ENCODE measurements around the gene IRF9.

Gene IRF9

DNA sequence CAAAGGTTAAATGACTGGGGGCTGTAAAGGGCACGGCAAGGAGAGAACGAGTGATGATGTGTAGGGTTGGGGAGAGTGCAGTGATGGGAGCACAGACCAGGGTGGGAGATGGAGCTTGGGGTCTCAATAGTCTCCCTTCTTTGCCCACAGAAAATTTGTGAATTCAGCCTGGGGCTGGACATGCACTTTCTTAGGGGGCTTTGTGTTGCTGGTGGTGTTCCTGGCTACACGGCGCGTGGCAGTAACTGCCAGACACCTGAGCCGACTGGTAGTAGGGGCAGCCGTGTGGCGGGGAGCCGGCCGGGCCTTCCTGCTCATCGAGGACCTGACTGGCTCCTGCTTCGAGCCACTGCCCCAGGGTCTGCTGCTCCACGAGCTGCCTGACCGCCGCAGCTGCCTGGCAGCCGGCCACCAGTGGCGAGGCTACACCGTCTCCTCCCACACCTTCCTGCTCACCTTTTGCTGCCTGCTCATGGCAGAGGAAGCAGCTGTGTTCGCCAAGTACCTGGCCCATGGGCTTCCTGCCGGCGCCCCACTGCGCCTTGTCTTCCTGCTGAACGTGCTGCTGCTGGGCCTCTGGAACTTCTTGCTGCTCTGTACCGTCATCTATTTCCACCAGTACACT is 28.9 kb upstream of the IRF9 start:
- DNase-seq = peak; percentile 26

DNA sequence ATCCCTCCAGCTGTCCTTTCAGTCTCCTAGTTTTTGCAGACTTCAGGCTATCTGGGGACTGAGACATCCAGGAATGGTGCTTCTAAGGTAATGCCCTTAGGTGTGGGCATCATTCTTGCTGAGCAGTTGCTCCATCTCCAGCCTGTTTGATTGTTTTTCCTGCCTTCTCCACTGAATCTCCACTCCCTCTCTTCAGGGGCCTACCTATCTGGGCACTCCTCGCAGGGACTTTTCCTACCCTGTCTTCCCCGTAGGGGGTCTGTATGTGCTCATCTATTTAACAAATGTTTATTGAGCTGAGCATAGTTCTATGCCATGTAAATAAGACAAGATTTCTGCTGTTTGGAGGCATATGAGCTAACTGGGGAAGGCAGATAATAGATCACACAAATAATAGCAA is 28.1 kb upstream of the IRF9 start:
- no peak for DNase-seq

GRCh38 chr14:24133735-24134134 is 27.3 kb upstream of the IRF9 start:
- DNase-seq = no peak

DNA sequence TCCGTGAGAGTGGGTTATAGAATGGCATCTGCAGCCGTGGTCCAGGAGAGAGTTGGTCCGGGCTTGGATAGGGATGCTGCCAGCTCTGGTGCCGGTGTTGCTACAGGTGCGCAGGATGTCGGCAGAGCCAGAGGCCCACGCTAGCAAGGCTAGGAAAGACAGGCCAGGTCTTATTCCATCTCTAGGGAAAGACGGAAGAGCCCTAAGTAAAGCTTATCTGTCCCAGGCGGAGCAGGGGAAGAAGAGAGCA is 25.6 kb upstream of the IRF9 start:
- no peak for DNase-seq

DNA sequence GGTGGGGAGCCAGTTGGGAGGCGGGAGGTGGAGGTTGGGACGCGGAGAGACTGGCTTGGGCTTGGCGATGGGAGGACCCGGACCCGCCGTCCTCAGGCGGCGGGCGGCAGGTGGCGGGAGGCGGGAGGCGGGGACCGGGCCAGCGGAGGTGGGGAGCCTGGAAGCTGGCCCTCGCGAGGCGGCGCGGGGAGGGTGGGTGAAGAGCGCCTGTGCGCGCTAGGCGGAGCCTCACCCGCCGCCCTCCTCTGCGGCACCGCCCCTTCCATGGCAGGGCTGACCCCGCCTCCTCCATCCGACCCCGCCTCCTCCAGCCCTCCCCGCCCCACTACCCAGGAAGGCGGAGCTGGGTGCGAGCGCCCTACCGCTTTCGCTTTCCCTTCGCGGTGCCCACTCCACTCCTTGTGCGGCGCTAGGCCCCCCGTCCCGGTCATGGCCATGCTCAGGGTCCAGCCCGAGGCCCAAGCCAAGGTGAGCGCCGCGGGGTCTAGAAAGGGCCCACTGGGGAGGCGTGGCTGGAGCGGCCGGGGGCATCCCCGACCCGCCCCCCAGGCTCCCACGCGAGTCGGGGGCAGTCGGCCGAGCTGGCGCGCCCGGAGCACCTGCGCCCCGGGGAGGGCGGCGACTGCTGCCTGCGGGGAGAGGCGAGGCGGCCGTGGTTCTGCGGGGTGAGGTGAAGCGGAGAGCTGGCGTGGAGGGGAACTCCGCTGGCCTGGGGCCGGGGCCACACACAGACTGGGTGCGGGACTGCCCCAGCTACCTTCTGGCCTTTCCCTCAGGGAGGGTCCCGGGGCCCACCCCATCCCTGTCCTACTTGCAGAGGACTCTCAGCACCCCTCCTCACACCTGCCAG is 25.0 kb upstream of the IRF9 start, which contains the start of gene PSME1:
PSME1 (plus strand) TSS at position 361 of the 850 bp plus-strand sequence; CDS start at position 430, 69 bp downstream.
- peak; percentile 95 for DNase-seq

DNA sequence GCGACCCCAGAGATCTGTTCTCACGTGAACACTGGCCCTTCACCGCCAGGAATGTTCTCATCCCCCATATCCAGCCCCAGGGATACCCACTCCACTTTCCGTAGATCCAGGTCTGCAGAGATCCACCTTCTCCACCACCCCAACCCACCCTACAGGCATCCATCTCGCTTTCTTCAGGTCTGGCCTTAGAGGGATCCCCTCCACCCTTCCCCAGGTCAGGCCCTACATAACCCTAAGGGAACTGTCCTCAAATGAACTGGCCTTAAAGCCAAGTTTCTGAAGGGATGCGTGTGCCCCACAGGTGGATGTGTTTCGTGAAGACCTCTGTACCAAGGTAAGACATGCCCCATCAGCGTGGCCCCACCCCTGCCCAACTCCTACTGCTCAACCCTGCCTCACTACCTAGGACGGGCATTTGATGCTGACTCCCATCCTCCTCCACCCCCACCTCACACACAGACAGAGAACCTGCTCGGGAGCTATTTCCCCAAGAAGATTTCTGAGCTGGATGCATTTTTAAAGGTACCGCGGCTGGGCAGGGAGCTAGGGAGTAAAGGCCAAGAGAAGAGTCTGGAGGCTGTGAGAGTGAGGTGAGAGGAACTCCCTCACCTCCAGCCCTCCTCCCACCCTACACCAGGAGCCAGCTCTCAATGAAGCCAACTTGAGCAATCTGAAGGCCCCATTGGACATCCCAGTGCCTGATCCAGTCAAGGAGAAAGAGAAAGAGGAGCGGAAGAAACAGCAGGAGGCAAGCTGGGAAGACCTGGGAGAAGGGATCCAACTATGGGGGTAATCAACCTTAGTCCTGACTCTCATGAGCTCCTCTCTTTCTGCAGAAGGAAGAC is 24.2 kb upstream of the IRF9 start:
- DNase-seq = no peak

DNA sequence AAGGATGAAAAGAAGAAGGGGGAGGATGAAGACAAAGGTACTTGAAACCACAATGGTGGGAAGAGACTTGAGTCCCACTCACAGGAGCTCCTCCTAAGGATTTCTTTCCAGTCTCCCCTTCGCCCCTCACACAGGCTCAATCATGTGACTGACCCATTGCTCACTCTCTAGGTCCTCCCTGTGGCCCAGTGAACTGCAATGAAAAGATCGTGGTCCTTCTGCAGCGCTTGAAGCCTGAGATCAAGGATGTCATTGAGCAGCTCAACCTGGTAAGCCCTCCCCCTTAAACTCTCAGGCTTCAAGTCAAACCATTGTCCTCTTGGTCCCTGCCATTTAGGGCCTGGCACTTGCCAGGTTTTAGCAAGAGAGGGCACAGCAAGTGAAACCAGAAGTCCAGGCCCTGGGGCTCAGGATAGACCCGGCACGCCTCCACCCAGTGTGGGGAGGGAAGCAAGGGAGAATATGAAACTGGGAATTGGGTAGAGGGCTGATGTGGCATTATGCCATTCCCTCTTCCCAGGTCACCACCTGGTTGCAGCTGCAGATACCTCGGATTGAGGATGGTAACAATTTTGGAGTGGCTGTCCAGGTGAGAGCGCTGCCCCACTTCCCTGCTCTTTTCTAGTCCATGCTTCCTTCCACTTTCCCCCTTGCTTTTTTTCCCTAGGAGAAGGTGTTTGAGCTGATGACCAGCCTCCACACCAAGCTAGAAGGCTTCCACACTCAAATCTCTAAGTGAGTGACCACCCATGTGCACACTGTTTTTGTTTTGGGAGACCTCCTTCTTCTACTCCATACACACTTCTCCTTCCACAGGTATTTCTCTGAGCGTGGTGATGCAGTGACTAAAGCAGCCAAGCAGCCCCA is 23.3 kb upstream of the IRF9 start:
- DNase-seq = no peak

- DNase-seq = no peak
Measured at GRCh38 chr14:24138396-24139271, 22.4 kb upstream of the IRF9 start.

- DNase-seq = peak; percentile 31
Measured at GRCh38 chr14:24139272-24139934, 21.7 kb upstream of the IRF9 start.

GRCh38 chr14:24141097-24141880 is 19.8 kb upstream of the IRF9 start, which contains the start of gene EMC9:
Gene EMC9, minus strand, starts transcription at chr14:24141591. Its CDS starts 287 bp downstream, at chr14:24141304.
- peak; percentile 99 for DNase-seq

DNA sequence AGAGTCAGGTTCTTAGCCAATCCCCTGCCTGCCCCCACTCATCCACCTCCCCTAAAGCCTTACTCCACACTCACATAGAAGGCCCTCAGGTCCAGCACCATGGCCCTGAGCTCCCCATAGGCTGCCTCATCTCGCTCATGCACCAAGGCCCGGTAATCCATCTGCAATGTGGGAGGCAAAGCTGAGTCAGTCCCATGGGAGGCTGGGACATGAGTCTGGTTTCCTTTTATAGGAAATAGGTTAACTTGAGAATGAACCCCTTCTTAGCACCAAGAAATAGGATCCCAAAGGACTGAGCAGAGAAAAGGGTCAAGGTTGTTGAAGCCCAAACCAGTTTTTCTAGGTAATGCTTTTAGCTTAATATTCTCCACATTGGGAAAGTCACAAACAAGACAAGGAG is 17.6 kb upstream of the IRF9 start:
- no peak for DNase-seq

DNA sequence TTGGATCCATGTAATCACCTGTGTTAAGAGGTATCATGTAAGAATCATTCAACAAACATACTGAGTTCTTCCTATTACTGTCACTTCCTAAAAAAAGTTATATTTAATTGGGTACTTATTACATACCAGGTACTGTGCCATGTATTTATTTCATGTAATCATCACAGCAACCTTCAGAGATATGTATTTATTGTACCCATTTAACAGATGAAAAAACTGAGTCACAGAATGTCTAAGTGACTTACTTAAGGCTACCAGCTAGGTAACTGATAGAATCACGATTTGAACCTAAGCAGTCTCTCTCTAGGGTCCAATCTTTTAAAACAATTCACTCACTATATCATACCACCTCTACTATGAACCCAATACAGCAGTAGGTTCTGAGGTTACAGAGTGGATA is 16.6 kb upstream of the IRF9 start:
- no peak for DNase-seq

- DNase-seq = no peak
Measured at GRCh38 chr14:24145219-24145618, 15.8 kb upstream of the IRF9 start.

DNA sequence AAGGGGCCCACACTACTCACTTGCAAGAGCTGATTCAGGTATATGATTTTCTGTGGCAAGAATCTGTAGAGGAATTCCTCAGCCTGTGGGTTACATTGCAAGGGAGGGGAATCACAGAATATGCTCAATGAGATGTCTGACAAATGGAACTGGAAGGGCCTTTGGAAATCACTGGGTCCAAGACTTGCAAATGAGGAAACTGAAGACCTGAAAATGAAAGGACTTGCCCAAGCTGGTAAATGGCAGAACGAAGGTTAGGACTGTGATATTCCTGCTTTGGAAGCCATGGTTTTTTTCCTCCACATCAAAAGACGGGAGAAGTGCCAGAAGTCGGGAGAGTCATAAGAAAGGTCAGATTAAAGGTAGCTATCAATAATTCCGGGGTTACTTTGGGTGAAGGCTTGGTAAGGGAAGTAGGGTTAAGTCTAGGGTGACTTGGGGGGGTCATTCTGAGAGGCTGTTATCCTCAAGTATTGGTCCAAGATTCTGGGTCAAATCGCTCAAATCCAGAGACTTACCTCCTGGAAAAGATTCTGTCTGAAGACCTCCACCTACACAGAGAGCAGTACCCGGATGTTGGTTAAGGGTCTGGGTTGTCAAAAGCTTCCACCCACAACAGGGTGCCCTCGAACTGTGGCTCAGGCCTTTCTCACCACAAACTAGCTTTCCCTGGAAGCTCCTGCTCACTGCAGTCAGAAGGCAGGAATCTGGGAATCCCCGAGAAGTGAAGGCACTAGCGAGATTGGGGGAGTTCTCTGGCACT is 15.2 kb upstream of the IRF9 start:
- no peak for DNase-seq

GRCh38 chr14:24146453-24146977 is 14.6 kb upstream of the IRF9 start, which contains the start of gene PSME2:
Gene PSME2, minus strand, starts transcription at chr14:24146610. Its CDS starts 29 bp downstream, at chr14:24146581.
- DNase-seq = peak; percentile 89

GRCh38 chr14:24146978-24147760 is 13.9 kb upstream of the IRF9 start, which contains the start of gene RNF31:
Gene RNF31, plus strand, starts transcription at chr14:24147498. Its CDS starts 201 bp downstream, at chr14:24147699.
- DNase-seq = peak; percentile 97

DNA sequence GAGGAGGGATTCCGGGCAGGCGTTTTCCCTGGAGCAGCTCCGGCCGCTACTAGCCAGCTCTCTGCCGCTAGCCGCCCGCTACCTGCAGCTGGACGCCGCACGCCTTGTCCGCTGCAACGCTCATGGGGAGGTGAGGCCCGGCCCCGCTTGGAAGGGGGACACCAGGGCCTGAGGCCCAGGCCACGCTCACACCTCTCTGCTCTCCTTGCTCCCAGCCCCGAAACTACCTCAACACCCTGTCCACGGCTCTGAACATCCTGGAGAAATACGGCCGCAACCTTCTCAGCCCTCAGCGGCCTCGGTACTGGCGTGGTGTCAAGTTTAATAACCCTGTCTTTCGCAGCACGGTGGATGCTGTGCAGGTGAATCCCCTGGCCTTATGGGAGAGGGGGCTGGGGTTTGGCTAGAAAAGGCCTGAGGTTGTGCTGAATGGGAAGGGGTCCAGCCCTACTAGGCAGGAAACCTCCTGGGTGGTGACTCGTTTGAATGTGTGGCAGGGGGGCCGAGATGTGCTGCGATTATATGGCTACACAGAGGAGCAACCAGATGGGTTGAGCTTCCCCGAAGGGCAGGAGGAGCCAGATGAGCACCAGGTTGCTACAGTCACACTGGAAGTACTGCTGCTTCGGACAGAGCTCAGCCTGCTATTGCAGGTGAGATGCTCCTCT is 13.2 kb upstream of the IRF9 start:
- DNase-seq = no peak

Measured in CD4-positive, alpha-beta T cell treated with Interleukin-12 subunit alpha and Interleukin-12 subunit beta, for 1 hour (primary cell).